A673 (cell line): ENCODE results near the gene MVK. TPM values are rescaled to one million over a fixed set of nuclear protein-coding genes. Genes with fewer than 3 reads are reported as not detected.

Experiments used
- BruUV-seq: library from RNA; stranded (reverse); fragments of 400-500 nt; replicated peaks from 2 replicates; lab custom pipeline; 2021; lab: Mats Ljungman, UMichigan
- CTCF ChIA-PET: fragments of 300-600 bp; sonication (Branson Sonifier 250); formaldehyde crosslinking; loops from one replicate; lab custom pipeline; 2022; ENCODE audit warnings: antibody characterized with exemption; lab: Charles Lee
- POLR2A ChIA-PET: fragments of 300-600 bp; sonication (Branson Sonifier 250); formaldehyde crosslinking; loops from one replicate; lab custom pipeline; 2022; ENCODE audit warnings: antibody characterized with exemption; ENCODE audit not compliant: low non-redundant PET; lab: Charles Lee
- DNase-seq: peaks from one replicate; pipeline ENCODE4 v3.0.0-alpha.2; 2015; ENCODE audit warnings: low spot score
- H3K27ac ChIP-seq: fragments of 200-600 bp; sonication (generic); 2 replicates; pipeline ENCODE4 v1.5.1; 2016; ENCODE audit warnings: mixed run types, low read depth, mild to moderate bottlenecking, mixed read lengths, antibody characterized with exemption, low read length; ENCODE audit not compliant: poor library complexity, severe bottlenecking
- H3K27me3 ChIP-seq: fragments of 200-600 bp; sonication (generic); replicated peaks from 2 replicates; pipeline ENCODE4 v1.6.1; 2017; ENCODE audit warnings: mixed run types, low read depth, mild to moderate bottlenecking, mixed read lengths, antibody characterized with exemption, low read length; ENCODE audit not compliant: insufficient read depth, poor library complexity
- H3K36me3 ChIP-seq: fragments of 200-600 bp; sonication (generic); 2 replicates; pipeline ENCODE4 v1.6.1; 2016; ENCODE audit warnings: mixed run types, mild to moderate bottlenecking, mixed read lengths, antibody characterized with exemption, low read length; ENCODE audit not compliant: insufficient read depth, poor library complexity, severe bottlenecking
- H3K4me1 ChIP-seq: fragments of 200-600 bp; sonication (generic); 2 replicates; pipeline ENCODE4 v1.6.1; 2017; ENCODE audit warnings: mixed run types, mild to moderate bottlenecking, mixed read lengths, antibody characterized with exemption, low read length; ENCODE audit not compliant: insufficient read depth, poor library complexity, severe bottlenecking
- H3K4me3 ChIP-seq: fragments of 200-600 bp; sonication (generic); 2 replicates; pipeline ENCODE4 v1.5.1; 2016; ENCODE audit warnings: low read depth, mixed run types, mild to moderate bottlenecking, mixed read lengths, low read length; ENCODE audit not compliant: poor library complexity, severe bottlenecking
- H3K9me3 ChIP-seq: fragments of 200-600 bp; sonication (generic); 2 replicates; pipeline ENCODE4 v1.6.1; 2016; ENCODE audit warnings: mixed run types, low read depth, mild to moderate bottlenecking, mixed read lengths, antibody characterized with exemption, low read length; ENCODE audit not compliant: poor library complexity, severe bottlenecking
- EZH2 ChIP-seq: fragments of 200-600 bp; sonication (generic); IDR thresholded peaks from 2 replicates; pipeline ENCODE4 v1.6.1; 2017; ENCODE audit warnings: borderline replicate concordance, low read depth, mild to moderate bottlenecking, mixed read lengths, antibody characterized with exemption, low read length; ENCODE audit not compliant: poor library complexity, severe bottlenecking
- intact Hi-C: fragments of 100-400 bp; cut with micrococcal nuclease; formaldehyde crosslinking; loops from one replicate; pipeline ENCODE4 v1.10.0; 2022; ENCODE audit not compliant: unreplicated experiment
- total RNA-seq: library from RNA; stranded (reverse); gene quantifications from 2 replicates; pipeline ENCODE4 v1.2.3, GENCODE V29; 2021
- TF ChIP-seq, protein P1 (sequence below): fragments of 300-800, 200-600 bp; sonication (generic); conservative IDR thresholded peaks from 2 replicates; pipeline ENCODE4 v1.5.1; 2017; ENCODE audit warnings: low read depth, mild to moderate bottlenecking, antibody characterized with exemption, low read length, moderate library complexity, mixed read lengths

Gene MVK
- total RNA-seq, 1 experiment from 2014 or later: 56.0 TPM

DNA sequence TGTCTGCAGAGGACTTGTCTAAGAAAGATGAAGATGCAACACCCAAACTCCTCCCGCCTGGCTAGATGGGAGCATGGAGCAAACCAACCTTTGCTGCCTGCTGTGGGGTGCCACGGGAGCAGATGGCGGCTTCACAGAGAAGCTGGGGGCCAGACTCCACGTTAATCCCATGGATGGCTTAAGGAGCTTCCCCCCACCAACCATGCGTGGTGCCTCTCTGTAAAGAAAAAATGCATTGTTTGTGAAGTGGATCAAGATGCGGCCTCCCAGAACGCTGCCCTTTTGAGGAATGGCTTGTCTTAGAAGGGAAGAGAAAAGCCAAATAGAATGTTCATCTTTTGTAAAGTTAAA is 15.6 kb downstream of the MVK start:
- no peak overlapping the region for H3K27ac ChIP-seq
- CTCF ChIA-PET: no interaction called here

DNA sequence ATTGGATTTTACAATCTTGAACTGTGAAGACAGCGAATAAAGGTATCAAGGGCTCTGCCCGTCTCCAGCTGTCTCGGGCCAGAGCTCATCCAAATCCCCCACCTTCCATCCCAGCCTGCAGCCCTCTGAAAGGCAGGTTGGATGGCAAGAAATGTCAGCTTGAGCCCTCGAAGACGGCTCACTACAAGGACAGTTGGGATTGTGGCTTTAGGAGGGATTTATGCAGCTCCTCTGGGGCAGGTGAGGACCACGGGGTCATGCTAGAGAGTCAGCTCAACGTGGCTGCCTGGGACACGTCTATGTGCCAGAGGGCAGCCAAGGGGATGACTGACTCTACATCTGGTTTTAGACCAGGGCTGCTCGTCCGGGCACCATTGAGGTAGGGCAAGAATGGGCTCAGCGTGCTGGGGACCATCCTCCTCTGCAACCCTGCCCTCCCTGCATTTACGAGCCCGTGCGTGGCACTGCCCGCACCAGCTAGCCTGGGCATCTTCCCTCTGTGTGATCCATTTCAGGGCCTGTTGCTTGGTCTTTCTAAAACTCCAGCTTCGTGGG is 16.2 kb downstream of the MVK start:
- Histone ChIP-seq H3K27me3 (no peaks in the 10 kb centered on the region), H3K4me1 (no peaks in the 10 kb centered on the region), H3K27ac (no peak overlapping the region), H3K4me3 (no peak overlapping the region), H3K9me3 (no peaks in the 10 kb centered on the region), H3K36me3 (peaks cover 46% of the 10 kb centered on the region)
- POLR2A ChIA-PET: interaction anchor here (0.6 kb wide), 1 partner anchor 48 kb away, joined by 5 read pairs; no protein-coding TSS in a partner anchor
- BruUV-seq: no TSS peak
- DNase-seq: no peak
- CTCF ChIA-PET: no interaction called here
- intact Hi-C loops: no loop called here
- TF ChIP-seq, protein P1, sequence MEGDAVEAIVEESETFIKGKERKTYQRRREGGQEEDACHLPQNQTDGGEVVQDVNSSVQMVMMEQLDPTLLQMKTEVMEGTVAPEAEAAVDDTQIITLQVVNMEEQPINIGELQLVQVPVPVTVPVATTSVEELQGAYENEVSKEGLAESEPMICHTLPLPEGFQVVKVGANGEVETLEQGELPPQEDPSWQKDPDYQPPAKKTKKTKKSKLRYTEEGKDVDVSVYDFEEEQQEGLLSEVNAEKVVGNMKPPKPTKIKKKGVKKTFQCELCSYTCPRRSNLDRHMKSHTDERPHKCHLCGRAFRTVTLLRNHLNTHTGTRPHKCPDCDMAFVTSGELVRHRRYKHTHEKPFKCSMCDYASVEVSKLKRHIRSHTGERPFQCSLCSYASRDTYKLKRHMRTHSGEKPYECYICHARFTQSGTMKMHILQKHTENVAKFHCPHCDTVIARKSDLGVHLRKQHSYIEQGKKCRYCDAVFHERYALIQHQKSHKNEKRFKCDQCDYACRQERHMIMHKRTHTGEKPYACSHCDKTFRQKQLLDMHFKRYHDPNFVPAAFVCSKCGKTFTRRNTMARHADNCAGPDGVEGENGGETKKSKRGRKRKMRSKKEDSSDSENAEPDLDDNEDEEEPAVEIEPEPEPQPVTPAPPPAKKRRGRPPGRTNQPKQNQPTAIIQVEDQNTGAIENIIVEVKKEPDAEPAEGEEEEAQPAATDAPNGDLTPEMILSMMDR: no peak

More for the DNA sequence above, 15.6 kb downstream of the MVK start:
- POLR2A ChIA-PET: no interaction called here
- DNase-seq: no peak
- H3K27me3 ChIP-seq: no peaks in the 10 kb centered on the region
- no peaks in the 10 kb centered on the region for H3K9me3 ChIP-seq
- intact Hi-C loops: no loop called here
- peaks cover 46% of the 10 kb centered on the region for H3K36me3 ChIP-seq
- no peaks in the 10 kb centered on the region for H3K4me1 ChIP-seq
- no peak overlapping the region for H3K4me3 ChIP-seq
- no TSS peak for BruUV-seq
- TF ChIP-seq EZH2: no peak
- TF ChIP-seq, protein P1: no peak

DNA sequence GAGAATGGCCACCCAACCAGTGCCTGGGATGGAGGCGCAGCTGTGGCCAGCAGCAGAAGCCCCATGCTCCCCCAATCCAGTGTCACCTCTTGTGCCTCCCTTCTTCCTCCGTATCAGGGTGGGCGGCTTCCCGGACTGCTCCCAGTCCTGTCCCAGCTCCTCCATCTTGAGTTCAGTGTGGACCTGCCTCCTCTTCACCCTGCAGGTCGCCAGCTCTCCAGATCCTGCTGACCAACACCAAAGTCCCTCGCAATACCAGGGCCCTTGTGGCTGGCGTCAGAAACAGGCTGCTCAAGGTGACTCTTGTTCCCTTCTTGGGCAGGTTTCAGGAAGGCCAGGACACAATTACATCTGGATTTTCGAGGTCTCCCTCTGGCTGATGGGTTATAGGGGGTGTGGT is 17.0 kb downstream of the MVK start:
- Histone ChIP-seq H3K4me1 (no peaks in the 10 kb centered on the region), H3K4me3 (no peak overlapping the region), H3K27me3 (no peaks in the 10 kb centered on the region), H3K9me3 (no peaks in the 10 kb centered on the region), H3K36me3 (peaks cover 46% of the 10 kb centered on the region), H3K27ac (no peak overlapping the region)
- TF ChIP-seq, protein P1: no peak
- TF ChIP-seq EZH2: no peak
- intact Hi-C loops: no loop called here
- no TSS peak for BruUV-seq
- ChIA-PET CTCF (no interaction called here), POLR2A (no interaction called here)
- DNase-seq: no peak
